Activated CD4-positive, CD25-positive, alpha-beta regulatory T cell treated with anti-CD3 and anti-CD28 coated beads, Interleukin-2, amount 50 U/mL, for 16 hours (primary cell): ENCODE measurements around the gene WDR4.
"Not testable (repeated sequence)": the region's sequence is repeated elsewhere in the genome, so short reads cannot be mapped to it uniquely, and the experiment has no call there.

Experiments
- DNase-seq: peaks from one replicate; pipeline ENCODE4 v3.0.0-alpha.2; 2020; ENCODE audit warnings: low read depth, low spot score

Gene WDR4

DNA sequence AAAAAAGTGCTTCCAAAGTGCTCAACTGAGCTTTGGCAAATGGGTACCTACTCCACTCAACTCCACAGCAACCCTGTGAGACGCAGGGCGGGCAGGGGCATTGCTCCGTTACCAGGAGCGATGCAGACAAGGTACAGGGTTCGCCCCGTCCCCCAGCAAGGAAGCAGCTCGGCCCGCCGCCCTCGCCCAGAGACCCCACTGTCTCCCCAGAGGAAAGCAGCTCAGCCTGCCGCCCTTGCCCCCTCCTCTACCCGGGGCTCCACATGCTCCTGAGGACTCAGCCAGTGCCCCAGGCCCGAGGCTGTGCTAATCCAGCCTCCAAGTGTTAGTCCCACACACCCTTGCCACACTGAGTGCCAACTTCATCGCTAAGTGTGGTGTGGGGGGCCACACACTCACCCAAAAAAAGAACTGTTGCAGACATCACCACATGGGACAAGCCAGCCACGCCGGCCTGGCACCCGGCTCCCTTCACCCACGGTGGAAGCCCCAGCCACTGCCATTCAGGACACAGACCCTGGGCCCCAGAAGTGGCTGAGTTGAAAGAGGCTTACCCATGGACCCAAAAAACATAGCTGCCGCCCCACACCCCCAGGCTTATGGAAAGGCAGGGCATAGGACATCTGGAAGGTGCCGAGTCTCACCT is 26.3 kb downstream of the WDR4 start:
- DNase-seq = no peak

DNA sequence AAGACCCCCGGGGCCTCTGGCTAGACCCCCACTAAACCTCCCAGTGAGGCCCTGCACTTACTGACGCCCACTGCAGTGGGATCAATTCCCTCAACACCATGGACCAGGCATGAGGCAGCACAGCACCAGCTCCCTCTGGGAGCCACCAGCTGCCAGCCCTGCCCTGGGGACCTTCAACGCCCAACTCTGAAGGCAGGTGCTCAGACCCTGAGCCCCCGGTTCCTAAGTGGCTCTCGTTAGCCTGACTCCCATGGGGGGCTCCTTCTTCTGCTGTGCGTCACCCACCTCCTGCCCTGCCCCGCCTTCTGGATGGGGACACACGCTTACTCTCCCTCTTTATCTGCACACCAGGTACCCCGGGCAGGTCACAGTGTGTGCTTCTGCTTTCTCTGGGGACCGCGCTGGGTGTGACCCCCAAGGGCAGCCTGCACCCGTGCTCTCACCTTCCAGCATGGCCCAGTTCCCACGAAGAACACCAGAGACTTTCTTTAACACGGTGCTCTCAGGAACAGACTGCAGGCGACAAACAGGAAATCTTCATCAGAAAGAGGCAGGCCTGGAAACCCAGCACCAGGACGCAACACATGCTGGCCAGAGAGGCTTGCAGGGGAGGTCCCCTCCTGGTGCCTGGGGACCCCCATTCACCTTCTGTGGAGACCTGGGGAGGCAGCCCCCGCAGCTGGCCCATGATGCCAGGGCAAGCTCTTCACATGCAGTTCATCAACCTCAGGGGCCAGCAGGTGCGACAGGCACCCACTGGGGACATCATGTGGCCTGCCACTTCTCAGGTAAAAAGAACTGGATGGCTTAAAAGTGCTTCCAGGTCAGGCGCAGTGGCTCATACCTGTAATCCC is 27.3 kb downstream of the WDR4 start:
- DNase-seq = no peak

DNA sequence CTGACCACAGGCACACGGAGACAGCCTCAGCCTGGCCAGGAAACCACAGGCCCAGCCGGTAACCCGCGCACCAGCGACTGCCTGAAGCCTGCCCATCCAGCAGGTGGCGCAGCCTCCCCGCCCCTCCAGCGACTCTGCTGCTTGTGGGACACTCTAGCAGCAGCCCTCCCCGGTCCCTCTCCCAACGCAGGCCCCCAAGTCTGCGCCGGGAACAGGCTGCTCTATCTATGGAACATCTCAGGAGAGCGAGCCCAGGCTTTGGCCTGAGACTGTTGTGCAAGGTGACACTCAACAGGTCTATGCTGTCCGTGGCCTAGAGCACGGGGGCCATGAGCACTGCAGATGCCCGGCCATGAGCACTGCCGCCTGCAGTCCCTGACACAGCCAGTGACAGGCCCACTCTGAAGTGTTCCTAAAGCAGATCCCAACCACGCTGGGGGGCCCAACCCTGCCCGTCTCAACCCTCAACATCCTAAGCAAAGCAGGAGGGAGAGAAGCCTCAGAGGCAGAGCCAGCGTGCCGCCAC is 28.4 kb downstream of the WDR4 start:
- DNase-seq = no peak

DNA sequence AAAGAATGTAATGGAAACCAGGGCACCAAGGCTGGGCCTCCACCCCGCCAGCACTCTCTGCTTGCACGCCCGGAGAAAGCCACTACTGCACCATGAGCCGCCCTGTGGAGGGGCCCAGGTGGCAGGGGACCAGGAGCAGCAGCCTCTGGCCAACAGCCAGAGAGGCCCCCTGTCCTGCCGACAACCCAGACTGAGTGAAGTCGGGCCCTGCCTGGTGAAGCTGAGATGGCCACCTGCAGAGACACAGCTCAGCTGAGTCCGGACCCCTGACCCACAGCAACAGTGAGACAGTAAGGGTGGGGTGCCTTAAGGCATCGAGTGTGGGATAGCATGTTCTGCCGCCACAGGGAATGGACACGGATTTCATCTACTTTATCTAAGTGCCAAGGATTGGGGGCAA is 28.9 kb downstream of the WDR4 start:
- DNase-seq = no peak

DNA sequence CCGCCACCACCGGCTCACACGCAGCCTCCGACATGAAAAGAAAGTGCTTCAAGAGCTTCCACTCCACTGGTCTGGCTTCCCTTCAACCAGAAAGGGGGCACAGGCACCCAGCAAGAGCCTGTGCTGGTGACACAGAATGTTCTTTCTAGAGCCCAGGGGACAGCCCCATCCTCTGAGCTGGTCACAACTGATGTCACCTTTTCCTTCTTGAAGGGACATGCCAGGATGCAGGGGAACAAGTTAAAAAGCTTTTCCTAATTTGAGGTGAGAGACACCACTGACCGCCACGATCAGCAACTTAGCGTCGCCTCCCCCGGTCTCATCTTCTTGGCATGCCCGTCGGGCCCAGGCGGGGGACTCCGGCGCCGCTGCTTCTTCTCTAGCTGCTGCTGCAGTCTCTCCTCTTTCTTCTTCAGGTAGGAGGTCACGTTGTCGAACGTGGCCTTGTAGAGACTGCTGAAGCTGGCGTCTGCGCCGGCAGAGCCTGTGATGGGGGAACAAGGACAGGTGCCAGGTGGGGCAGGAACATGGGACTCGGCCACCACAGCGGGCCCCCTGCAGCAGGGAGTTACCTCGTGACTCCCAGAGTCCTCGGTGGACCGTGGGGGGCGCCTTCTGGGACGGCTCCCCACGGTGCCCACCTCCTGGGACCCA is 29.5 kb downstream of the WDR4 start:
- no peak for DNase-seq

DNA sequence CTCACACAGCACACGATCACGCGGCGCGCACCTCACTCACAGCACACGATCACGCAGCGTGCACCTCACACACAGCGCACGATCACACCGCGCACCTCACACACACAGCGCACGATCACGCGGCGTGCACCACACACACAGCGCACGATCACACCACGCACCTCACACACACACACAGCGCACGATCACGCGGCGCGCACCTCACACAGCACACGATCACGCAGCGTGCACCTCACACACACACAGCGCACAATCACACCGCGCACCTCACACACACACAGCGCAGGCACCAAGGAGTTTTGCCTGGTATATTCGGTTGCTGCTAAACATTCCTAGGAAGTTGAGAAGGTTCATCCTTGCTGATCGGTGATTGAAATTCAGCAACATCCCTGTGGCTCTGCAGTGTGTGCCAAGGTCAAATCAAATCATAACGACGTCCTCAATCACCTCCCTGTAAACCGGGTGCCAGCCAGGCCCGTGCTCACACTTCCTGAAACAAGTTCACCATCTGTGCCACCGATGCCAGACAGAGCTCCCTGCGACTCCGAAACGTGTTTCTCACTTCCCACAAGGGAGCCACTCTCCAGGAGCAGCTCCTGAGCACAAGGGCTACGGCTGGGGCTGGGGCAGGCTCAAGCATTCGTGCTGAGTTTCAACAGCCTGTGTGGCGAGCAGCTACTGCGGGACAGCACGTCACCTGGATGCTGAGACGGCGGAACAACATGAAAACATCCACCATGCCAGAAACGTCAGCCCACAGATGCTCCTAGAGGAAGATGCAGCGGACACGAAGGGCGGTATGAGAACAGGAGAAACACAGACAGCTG is 30.2 kb downstream of the WDR4 start:
- no peak for DNase-seq

DNA sequence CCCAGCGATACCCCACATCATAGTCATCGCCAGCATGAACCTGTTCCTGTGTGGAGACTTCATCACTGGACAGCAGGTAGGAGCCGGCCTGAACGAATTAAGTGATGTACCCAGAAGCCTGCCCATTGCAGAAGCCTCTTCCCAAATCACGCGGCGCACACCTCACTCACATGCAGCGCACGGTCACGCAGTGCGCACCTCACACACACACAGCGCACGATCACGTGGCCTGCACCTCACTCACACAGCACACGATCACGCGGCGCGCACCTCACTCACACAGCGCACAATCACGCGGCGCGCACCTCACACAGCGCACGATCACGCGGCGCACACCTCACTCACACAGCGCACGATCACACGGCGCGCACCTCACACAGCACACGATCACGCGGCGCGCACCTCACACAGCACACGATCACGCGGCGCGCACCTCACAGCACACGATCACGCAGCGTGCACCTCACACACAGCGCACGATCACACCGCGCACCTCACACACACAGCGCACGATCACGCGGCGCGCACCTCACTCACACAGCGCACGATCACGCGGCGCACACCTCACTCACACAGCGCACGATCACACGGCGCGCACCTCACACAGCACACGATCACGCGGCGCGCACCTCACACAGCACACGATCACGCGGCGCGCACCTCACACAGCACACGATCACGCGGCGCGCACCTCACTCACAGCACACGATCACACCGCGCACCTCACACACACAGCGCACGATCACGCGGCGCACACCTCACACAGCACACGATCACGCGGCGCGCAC is 31.0 kb downstream of the WDR4 start:
- DNase-seq = not testable (repeated sequence)

DNA sequence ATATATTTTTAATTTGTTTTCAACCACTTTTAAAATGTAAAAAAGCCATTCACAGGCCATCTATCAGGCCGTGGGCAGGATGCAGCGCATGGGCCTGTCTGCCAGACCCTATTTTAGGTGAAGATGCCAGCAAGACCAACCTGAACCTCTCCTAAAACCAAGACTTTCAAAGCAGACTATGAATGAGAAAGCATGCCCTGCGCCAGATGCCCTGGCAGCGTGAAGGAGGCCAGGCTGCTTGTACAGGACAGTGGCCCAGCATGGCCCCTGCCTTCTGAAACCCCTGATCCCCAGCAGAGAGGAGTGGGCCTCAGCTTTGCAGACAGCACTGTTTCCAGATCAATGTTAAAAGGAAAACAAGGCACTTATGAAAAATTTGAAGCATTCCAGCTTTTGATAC is 31.6 kb downstream of the WDR4 start:
- no peak for DNase-seq

DNA sequence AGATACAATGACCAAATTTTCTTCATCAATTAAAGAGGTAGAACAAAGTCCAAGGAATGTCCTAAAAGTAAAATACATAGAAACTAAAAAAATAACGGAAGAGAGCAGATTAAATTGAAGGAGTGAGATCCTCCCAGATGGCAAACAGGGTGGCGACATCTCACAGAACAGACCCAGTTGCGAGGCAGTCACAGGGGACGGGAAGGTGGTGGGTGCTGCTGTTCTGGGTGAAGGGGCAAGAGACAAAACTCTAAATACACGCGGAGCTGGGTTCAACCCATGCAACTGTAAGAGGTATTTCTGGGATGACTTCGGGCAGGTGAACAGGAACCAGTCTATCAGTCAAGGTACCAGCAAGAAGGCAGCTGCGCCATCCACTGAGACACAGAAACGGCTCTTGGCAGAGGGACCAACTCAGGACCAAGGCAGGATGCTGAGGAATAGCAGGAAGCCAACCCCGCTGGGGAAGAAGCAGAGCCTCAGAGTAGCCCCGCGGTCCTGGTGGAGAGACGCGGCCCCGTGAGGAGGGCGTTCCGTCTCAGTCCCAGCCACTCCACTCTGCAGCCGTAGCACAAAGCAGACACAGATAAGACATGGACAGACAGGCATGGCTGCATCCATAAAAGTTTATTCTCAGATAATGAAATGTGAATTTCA is 32.2 kb downstream of the WDR4 start:
- no peak for DNase-seq

DNA sequence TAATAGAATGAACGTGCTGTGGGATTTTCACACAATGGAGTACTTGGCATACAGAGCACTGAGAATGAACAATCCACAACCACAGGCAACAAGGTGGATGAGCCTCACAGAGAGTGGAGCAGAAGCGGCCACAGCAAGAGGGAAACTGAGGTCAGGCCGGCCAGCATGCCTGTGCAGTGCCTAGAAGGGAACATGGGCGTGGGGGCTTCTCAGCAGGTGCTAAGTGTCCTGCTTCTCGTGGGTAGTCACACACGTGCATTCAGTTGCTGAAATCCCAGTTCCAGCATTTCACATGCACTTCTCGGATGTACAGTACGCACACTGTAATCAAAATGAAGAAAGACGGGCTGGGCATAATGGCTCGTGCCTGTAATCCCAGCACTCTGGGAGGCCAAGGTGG is 33.1 kb downstream of the WDR4 start:
- DNase-seq = no peak

DNA sequence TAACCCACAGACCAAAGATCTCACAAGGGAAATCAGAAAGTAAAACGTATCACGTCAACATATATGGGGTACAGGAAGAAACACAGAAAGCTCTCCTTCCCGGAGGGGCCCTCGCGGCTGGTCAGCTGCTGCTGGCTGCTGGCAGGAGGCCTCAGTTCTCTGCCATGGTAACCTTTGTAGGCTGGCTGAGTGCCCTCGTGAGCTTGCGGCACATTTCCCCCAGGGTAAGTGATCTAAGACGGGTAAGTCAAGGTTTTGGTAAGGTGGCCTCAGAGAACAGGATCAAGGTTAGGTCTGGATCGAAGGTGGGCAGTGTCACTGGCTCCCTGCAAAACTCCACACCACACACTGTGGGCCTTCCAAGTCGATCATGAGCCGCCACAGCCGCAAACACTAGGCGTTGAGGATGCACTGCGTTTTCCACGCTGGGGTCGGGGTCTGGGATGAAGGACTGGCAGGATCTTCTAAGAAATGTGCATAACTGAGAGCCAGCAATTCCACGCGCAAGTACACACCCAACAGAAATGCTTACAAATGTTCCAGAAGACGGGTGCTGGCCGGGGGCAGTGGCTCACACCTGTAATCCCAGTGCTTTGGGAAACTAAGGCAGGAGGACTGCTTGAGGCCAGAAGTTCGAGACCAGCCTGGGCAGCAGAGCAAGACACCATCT is 33.9 kb downstream of the WDR4 start:
- no peak for DNase-seq

DNA sequence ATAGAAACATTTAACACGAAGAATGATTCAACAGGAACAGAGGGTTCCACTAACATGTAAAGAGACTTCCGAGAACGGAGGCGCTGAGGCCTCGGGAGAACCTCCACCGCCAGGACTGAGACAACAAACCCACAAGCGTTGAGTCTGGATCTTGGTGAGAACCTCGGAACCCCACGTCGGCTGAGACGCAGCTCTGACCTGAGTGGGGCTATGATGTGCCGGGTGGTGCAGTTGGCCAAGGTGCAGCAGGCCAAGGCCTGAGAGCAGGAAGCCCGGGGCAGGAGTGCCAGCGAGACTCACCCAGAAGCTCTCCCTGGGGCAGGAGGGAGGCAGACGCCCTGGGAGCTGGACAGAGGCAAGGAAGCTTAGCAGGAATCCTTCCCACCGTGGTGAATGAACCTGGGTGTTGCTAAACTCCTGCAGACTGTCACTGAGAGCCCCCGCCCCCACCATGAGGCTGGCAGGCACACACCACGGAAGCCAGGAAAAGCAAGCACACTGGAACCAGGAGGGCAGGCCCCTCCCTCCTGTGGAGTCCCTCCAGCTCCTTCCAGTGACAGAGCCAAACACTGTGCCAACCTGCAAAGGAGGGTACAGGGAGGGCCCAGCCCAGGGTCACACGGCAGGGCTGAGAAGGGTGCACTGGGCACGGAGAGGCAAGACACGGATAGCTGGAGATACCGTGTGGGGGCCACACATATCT is 34.8 kb downstream of the WDR4 start:
- no peak for DNase-seq

DNA sequence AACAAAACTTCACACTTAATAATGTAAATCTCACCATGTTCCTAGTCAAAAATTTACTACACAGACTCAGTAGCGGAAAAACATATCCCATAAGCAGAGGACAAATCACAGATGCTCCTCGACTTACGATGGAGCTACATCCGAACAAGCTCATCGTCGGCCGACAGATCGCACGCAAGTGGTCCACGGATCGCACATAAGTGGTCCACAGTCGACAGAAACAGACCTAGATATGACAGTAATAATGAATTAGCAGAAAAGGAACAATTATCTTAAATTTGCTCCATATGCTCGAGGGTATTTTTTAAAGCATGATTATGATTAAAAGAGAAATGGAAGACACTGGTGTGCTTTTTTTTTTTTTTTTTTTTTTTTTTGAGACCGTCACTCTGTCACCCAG is 36.3 kb downstream of the WDR4 start:
- DNase-seq = no peak

DNA sequence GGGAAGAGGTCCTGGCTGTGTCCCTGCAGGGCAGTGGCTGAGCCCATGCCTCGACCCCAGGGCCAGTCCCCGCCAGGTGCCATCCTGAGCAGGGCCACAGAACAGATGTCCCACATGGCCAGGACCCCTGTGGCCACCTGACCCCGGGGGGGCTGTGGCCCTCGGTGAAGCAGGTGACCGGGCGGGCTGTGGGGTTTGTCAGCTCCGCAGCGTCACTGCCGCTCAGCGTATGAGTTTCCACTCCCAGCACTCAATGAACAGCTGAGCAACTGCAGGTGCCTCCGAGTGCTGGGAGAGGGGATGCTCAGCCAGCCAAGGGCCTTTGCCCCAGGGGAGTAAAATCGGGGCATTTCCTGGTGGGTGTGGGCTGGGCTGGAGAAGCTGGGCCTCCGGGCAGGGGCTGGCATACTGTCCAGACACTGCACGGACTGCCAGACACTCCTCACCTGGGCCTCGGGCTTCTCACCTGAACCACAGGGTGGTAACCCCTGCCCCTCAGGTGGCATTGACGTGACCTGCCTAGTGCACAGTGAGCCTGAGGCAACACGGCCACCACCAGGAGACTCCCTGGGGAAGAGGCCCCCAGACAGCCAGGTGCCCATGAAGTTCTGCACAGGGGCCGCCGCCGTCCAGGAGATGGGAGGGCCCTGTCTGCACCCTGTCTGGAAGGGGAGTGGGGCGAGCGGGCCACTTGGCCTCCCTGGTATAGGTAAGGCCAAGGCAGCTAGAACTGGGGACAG is 37.3 kb downstream of the WDR4 start:
- DNase-seq = not testable (repeated sequence)

DNA sequence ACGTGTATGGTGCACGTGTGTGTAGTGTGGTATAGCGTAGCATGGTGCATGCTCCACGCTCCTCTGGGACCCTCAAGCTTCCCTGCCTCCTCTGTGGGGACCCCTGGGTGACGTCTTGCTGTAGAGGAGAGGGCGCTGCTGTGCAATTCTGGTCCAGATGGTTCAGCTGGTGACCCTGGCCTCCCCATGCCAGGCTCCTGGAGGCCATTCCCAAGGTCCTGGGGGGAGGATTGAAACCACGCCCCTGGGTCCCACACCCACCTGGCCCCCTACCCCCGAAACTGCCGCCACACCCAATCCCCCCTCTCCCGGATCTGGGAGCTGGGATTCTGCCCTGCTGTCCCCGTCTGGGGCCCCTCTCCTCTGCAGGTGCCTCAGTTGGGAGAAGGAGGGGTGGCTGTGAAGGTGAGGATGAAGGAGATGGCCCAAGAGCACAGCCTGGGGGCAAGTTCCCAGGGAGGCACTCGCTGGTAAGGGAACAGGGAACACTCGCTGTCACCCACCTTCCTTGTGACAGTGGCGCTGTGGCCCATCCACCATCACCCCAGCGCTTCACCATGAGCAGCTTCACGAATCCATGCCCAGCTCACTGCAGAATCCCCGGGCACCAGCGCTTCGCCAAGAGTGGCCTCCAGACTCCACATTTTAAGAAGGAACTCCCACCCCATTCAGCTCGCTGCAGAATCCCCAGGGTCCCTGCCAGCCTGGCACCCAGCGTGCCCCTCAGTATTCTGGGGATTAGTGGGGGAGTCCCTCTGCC is 38.0 kb downstream of the WDR4 start:
- no peak for DNase-seq

DNA sequence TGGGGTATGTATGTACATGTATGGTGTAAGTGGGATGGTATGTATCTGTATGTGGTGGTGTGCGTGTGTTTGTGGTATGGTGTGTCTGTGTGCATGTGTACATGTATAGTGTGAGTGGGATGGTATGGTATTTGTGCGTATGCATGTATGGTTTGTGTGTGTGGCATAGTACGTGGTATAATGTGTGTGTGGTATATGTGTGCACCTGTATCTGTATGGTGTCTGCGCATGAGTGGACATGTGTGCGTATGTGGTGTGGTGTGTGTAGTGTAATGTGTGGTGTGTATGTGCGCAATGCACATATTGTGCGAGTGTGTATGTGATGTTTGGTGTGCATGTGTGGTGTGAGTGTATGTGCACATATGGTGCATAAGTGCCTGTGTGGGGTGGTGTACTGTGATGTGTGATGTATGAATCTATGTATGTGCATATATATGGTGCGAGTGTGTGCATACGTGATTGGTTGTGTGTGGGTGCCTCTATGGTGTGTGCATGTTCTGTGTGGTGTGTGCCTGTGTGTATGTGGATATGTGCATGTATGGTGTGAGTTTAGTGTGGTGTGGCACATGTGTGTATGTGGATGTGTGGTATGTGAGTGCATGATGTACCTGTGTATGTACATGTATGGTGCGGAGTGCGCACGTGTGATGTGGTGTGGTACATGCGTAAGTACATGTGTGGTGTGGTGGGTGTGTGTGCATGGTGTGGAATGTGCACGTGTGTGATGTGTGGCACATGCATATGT is 38.8 kb downstream of the WDR4 start:
- DNase-seq = no peak
